ENCODE measurements around the gene TC2N.

GRCh38 chr14:91750634-91751198 lies 116.6 kb downstream of the TC2N start:
- TF ChIP-seq EP300 (IDR thresholded peaks at IDR 0.05) (no peak), POLR2AphosphoS5 (IDR thresholded peaks at IDR 0.05) (no peak), POLR2A (IDR thresholded peaks at IDR 0.05) (no peak)

All from sigmoid colon (tissue), 4 donors.